NCI-H146 (cell line): ENCODE data around the gene TRIOBP.
A peak's percentile ranks its signal among the peaks of the same experiment; 100 is the strongest.

Experiments
- DNase-seq: peaks from one replicate; lab custom pipeline; 2025; lab: John Stamatoyannopoulos, UW

The TRIOBP gene

GRCh38 chr22:37669586-37669985 lies 27.3 kb upstream of the TRIOBP start:
- no peak for DNase-seq

GRCh38 chr22:37672206-37672919 lies 24.5 kb upstream of the TRIOBP start:
- DNase-seq, result no peak

- DNase-seq, result no peak
Measured at GRCh38 chr22:37672920-37673455, 23.9 kb upstream of the TRIOBP start.

GRCh38 chr22:37674248-37674647 lies 22.6 kb upstream of the TRIOBP start:
- DNase-seq, result no peak

- DNase-seq, result peak; percentile 39
Measured at GRCh38 chr22:37674951-37675929, 21.6 kb upstream of the TRIOBP start, which contains the start of gene LGALS1. TSS of gene LGALS1 (plus strand) at chr22:37675636. CDS start at chr22:37675703, 67 bp downstream.

GRCh38 chr22:37675930-37676735 lies 20.7 kb upstream of the TRIOBP start:
- no peak for DNase-seq

GRCh38 chr22:37676736-37677492 lies 19.9 kb upstream of the TRIOBP start:
- peak; percentile 78 for DNase-seq

GRCh38 chr22:37677493-37677974 lies 19.3 kb upstream of the TRIOBP start:
- no peak for DNase-seq

GRCh38 chr22:37678372-37678771 lies 18.5 kb upstream of the TRIOBP start:
- DNase-seq, result no peak

- DNase-seq, result no peak
Measured at GRCh38 chr22:37679670-37680069, 17.2 kb upstream of the TRIOBP start.

GRCh38 chr22:37680191-37680851 lies 16.5 kb upstream of the TRIOBP start:
- DNase-seq, result no peak

- DNase-seq, result no peak
Measured at GRCh38 chr22:37681001-37681424, 15.8 kb upstream of the TRIOBP start.

- peak; percentile 54 for DNase-seq
Measured at GRCh38 chr22:37681556-37682049, 15.2 kb upstream of the TRIOBP start.

- no peak for DNase-seq
Measured at GRCh38 chr22:37684803-37685615, 11.8 kb upstream of the TRIOBP start.

GRCh38 chr22:37686002-37686982 lies 10.6 kb upstream of the TRIOBP start, which contains the start of gene NOL12:
TSS of gene NOL12 (plus strand) at chr22:37686343. CDS start at chr22:37686393, 50 bp downstream.
- peak; percentile 75 for DNase-seq

- DNase-seq, result no peak
Measured at GRCh38 chr22:37690407-37690806, 6.4 kb upstream of the TRIOBP start.

GRCh38 chr22:37690901-37691504 lies 5.8 kb upstream of the TRIOBP start:
- DNase-seq, result no peak
